Brain pericyte (primary cell): ENCODE results near the gene CLIC2.

Experiments used
- DNase-seq: peaks from one replicate; pipeline ENCODE4 v3.0.0-alpha.2; 2012; ENCODE audit warnings: low read depth, low spot score

The CLIC2 gene

GRCh38 chrX:155262970-155263754, 71.3 kb downstream of the CLIC2 start:
- no peak for DNase-seq

DNA sequence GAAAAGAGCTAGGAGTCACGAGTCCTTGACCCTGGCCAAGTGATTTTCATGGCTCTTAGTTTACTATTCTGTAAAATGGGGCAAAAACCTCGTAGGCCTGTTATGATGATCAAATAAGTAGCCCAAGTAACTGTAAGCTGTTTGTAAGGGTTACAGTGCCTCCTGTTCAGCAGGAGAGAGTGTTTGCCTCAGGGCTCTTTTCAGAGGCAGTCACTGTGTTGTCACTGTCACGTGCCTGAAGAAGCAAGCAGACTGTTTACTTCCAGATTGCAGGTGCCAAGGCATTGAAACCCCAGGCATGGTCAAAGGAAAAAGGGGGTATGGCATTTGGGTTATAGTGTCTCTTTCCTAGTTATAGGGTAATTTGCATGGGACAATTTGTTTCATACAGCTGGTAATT, 74.7 kb downstream of the CLIC2 start:
- DNase-seq: no peak

DNA sequence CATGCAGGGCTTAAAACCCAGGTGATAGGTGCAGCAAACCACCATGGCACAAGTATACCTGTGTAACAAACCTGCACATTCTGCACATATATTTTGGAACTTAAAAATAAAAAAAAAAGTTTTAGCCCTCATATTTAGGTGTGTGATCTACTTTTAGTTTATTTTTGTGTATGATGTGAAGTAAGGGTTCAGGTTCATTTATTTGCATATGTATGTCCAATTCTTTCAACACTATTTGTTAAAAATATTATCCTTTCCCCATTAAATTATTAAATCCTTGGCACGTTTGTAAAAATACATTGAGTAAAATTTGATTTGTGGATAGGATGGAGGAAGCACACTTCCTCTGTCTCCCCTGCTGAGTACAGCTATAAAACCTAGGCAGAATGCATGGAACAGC, 83.0 kb downstream of the CLIC2 start:
- no peak for DNase-seq

DNA sequence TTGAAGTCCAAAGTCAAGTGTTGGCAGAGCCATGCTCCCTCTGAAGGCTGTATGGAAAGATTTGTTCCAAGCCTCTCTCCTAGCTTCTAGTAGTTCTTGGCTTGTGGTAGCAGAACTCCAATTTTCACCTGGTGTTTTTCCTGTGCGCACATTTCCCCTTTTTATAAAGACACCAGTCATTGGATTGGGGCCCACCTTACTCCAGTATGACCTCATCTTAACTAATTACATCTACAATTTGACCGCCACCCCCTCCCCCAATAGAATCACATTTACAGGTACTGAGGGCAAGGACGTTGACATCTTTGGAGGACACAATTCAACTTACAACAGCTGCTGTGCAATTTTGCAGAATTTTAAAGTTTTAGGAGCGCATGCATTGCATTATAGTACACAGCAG, 86.9 kb downstream of the CLIC2 start:
- DNase-seq: no peak

DNA sequence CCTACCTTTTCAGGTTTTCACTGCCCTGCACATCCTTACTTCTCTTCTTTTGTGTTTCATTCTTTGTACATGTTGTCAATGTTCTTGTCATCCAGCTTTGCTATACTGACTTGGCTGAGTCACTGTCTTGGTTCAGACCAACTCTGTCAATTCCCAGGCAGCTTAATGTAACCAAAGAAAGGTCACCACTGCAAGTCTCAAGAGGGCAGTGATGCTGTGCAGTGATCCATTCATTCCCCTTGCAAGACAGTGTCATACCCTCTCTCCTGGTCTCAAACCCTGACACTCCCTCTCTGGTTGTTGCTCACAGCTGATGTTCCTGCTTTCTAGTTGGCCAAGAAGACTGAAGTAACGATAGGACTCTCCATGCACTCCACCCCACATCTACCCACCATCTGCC, 87.7 kb downstream of the CLIC2 start:
- DNase-seq: no peak

GRCh38 chrX:155242300-155242699, 92.1 kb downstream of the CLIC2 start:
- DNase-seq: no peak

DNA sequence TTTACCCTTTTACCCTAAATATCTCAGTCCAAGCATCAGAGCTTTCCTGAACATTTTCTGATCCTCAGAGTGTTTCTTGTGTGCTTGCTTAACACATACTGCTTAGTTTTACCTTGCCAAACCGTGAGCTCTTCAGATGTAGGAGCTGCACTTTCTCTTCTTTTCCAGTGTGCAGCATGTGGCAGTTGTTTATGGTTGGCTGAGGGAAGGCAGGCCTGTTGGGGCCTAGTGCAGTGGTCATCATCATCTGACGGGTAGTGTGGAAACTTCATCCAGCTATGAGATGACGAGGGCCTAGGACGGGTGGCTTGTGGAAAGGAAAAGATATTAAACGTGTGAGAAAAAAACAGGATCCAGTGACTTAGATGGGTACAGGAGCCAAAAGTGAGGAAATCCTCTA, 96.7 kb downstream of the CLIC2 start:
- DNase-seq: no peak

DNA sequence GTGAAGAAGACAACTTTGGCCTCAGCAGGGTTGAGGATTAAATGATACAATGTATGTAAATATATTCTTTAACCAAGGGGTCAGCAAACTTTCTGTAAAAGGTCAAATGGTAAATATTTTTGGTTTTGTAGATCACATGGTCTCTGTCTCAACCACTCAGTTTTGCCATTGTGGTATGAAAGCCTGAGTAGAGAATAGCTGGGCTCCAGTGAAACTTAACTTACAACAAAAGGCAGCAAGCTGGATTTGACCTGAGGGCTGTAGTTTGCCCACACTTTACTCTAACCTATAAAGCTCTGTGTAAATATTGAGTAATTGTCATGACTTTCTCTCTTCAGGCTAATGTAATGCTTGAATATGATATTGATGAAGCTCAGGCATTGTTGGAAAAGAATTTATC, 98.5 kb downstream of the CLIC2 start:
- no peak for DNase-seq

GRCh38 chrX:155231163-155231562, 103.3 kb downstream of the CLIC2 start:
- no peak for DNase-seq
